Activated gamma-delta T cell treated with Interleukin-2 at 50 U/mL for 16 hours (primary cell): ENCODE results near the gene CRYL1.

Experiments
- DNase-seq: peaks from one replicate; pipeline ENCODE4 v3.0.0-alpha.2; 2020

The CRYL1 gene

GRCh38 chr13:20525601-20526544 lies at the start of gene CRYL1:
TSS of gene CRYL1 (minus strand) at chr13:20525857. CDS start at chr13:20525794, 63 bp downstream.
- DNase-seq, result peak; percentile 61

GRCh38 chr13:20573636-20574035 lies 48.0 kb upstream of the CRYL1 start:
- no peak for DNase-seq

- no peak for DNase-seq
These were observed 47.5 kb upstream of the CRYL1 start for GRCh38 chr13:20573186-20573585.

- DNase-seq, result no peak
These were observed 46.0 kb upstream of the CRYL1 start for GRCh38 chr13:20571676-20572075.

GRCh38 chr13:20570517-20570916 lies 44.9 kb upstream of the CRYL1 start:
- DNase-seq, result no peak

GRCh38 chr13:20567881-20568528 lies 42.3 kb upstream of the CRYL1 start:
- no peak for DNase-seq

- peak; percentile 78 for DNase-seq
These were observed 41.5 kb upstream of the CRYL1 start, which contains the start of gene IFT88 for GRCh38 chr13:20566898-20567874. TSS of gene IFT88 (plus strand) at chr13:20567157. CDS start at chr13:20574386, 7,229 bp downstream.

- peak; percentile 6 for DNase-seq
These were observed 40.8 kb upstream of the CRYL1 start for GRCh38 chr13:20566468-20566897.

- no peak for DNase-seq
These were observed 39.6 kb upstream of the CRYL1 start for GRCh38 chr13:20565115-20565736.

GRCh38 chr13:20561741-20562140 lies 36.1 kb upstream of the CRYL1 start:
- no peak for DNase-seq

GRCh38 chr13:20559659-20560356 lies 34.2 kb upstream of the CRYL1 start:
- DNase-seq, result no peak

GRCh38 chr13:20558982-20559381 lies 33.3 kb upstream of the CRYL1 start:
- no peak for DNase-seq

- no peak for DNase-seq
These were observed 27.7 kb upstream of the CRYL1 start for GRCh38 chr13:20553311-20553710.

- no peak for DNase-seq
These were observed 25.1 kb upstream of the CRYL1 start for GRCh38 chr13:20550799-20551198.

GRCh38 chr13:20547479-20547908 lies 21.8 kb upstream of the CRYL1 start:
- no peak for DNase-seq

- DNase-seq, result no peak
These were observed 20.9 kb upstream of the CRYL1 start for GRCh38 chr13:20546556-20546955.

- DNase-seq, result no peak
These were observed 18.7 kb upstream of the CRYL1 start for GRCh38 chr13:20544201-20544923.

GRCh38 chr13:20536992-20537391 lies 11.3 kb upstream of the CRYL1 start:
- no peak for DNase-seq

GRCh38 chr13:20534038-20534608 lies 8.5 kb upstream of the CRYL1 start:
- DNase-seq, result no peak

GRCh38 chr13:20528452-20528851 lies 2.8 kb upstream of the CRYL1 start:
- DNase-seq, result no peak
